ENCODE results near the gene ABHD3. TPM values are rescaled to one million over a fixed set of nuclear protein-coding genes. Genes with fewer than 3 reads are reported as not detected.
"Not testable (repeated sequence)": the region's sequence is repeated elsewhere in the genome, so short reads cannot be mapped to it uniquely, and the experiment has no call there.

The ABHD3 gene
- total RNA-seq, 4 donors from 2014 or later = 3.8 to 4.5 (median 4.2) TPM

DNA sequence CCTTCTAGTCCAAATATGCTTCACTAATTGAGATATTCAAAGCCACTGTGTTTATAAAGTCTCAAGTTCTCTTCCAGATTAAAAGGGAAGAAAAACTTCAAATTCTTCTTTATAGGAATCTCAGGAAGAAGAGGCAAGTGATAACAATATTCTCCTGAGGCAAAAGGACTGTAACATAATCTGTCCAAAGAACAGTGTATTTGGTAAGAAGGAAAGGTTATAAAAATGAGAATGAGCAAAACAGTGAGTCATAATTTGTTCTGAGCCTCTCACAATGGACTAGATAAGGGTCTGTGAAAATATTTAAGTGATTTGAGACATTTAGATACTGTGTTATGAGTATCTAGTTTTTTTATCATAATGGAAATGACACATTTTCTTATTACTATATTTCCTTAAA, 48.2 kb downstream of the ABHD3 start:
- H3K4me1 ChIP-seq = no peaks in the 10 kb centered on the region
- H3K27ac ChIP-seq = no peak overlapping the region
- H3K4me3 ChIP-seq = no peak overlapping the region
- in situ Hi-C loops (cut with MboI; ENCODE audit: low sequenced_read_pairs in 4 of 4) = no loop called here
- DNase-seq = no peak
- no peaks in the 10 kb centered on the region for H3K27me3 ChIP-seq
- H3K36me3 ChIP-seq = peaks cover 0 to 22% of the 10 kb centered on the region in 2 donors
- no peaks in the 10 kb centered on the region for H3K9me3 ChIP-seq
- ATAC-seq = no peak
- TF ChIP-seq POLR2A (IDR thresholded peaks at IDR 0.05) = no peak
- TF ChIP-seq, protein P1, sequence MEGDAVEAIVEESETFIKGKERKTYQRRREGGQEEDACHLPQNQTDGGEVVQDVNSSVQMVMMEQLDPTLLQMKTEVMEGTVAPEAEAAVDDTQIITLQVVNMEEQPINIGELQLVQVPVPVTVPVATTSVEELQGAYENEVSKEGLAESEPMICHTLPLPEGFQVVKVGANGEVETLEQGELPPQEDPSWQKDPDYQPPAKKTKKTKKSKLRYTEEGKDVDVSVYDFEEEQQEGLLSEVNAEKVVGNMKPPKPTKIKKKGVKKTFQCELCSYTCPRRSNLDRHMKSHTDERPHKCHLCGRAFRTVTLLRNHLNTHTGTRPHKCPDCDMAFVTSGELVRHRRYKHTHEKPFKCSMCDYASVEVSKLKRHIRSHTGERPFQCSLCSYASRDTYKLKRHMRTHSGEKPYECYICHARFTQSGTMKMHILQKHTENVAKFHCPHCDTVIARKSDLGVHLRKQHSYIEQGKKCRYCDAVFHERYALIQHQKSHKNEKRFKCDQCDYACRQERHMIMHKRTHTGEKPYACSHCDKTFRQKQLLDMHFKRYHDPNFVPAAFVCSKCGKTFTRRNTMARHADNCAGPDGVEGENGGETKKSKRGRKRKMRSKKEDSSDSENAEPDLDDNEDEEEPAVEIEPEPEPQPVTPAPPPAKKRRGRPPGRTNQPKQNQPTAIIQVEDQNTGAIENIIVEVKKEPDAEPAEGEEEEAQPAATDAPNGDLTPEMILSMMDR (IDR thresholded peaks at IDR 0.05 in 4 of 5, conservative IDR thresholded peaks at IDR 0.05 in 1 of 5) = no peak
- intact Hi-C loops (cut with DNase I; ENCODE audit: low total_unique reads) = no loop called here

DNA sequence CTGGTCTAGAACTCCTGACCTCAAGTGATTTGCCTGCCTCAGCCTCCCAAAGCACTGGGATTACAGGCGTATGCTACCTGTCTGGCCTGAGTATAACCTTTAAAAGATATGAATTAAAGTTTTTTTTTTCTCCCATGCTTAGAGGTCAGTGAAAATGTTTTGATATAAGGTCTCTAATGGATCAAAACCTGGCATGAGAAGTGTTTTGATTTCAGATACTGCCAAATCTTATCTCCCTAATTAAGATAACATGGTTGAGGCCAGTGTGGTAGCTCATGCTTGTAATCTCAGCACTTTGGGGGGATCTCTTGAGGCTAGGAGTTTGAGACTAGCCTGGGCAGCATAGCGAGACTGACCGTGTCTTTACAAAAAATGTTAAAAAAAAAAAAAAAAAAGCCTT, 51.2 kb downstream of the ABHD3 start:
- intact Hi-C loops (cut with DNase I; ENCODE audit: low total_unique reads) (no loop called here), in situ Hi-C loops (cut with MboI; ENCODE audit: low sequenced_read_pairs in 4 of 4) (no loop called here)
- TF ChIP-seq, protein P1 (IDR thresholded peaks at IDR 0.05 in 4 of 5, conservative IDR thresholded peaks at IDR 0.05 in 1 of 5) = no peak
- TF ChIP-seq POLR2A (IDR thresholded peaks at IDR 0.05) = no peak
- H3K4me1 ChIP-seq = no peaks in the 10 kb centered on the region
- H3K36me3 ChIP-seq = peaks cover 0 to 21% of the 10 kb centered on the region in 2 donors
- no peaks in the 10 kb centered on the region for H3K27me3 ChIP-seq
- DNase-seq (no peak), ATAC-seq (no peak)
- H3K4me3 ChIP-seq = no peak overlapping the region
- H3K27ac ChIP-seq = no peak overlapping the region
- H3K9me3 ChIP-seq = no peaks in the 10 kb centered on the region

DNA sequence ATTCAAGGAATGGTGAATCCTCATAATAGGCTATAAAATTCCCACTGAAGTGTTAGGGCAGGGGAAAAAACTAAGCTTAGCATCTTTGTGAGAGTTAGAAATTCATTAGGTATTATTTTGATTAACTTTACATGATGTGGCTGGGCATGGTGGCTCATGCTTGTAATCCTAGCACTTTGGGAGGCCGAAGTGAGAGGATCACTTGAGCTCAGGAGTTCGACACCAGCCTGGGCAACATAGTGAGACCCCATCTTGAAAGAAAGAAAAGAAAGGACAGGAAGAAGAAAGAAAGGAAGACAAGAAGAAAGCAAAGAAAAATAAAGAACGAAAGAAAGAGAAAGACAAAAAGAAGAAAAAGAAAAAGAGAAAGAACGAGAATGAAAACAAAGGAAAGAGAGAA, 52.5 kb downstream of the ABHD3 start:
- H3K36me3 ChIP-seq = peaks cover 0 to 9% of the 10 kb centered on the region in 2 donors
- no peak overlapping the region for H3K4me3 ChIP-seq
- intact Hi-C loops (cut with DNase I; ENCODE audit: low total_unique reads) (no loop called here), in situ Hi-C loops (cut with MboI; ENCODE audit: low sequenced_read_pairs in 4 of 4) (no loop called here)
- H3K27ac ChIP-seq = no peak overlapping the region
- TF ChIP-seq POLR2A (IDR thresholded peaks at IDR 0.05) = no peak
- TF ChIP-seq, protein P1 (IDR thresholded peaks at IDR 0.05 in 4 of 5, conservative IDR thresholded peaks at IDR 0.05 in 1 of 5) = no peak
- no peaks in the 10 kb centered on the region for H3K9me3 ChIP-seq
- no peak for DNase-seq
- H3K27me3 ChIP-seq = no peaks in the 10 kb centered on the region
- no peaks in the 10 kb centered on the region for H3K4me1 ChIP-seq
- no peak for ATAC-seq

DNA sequence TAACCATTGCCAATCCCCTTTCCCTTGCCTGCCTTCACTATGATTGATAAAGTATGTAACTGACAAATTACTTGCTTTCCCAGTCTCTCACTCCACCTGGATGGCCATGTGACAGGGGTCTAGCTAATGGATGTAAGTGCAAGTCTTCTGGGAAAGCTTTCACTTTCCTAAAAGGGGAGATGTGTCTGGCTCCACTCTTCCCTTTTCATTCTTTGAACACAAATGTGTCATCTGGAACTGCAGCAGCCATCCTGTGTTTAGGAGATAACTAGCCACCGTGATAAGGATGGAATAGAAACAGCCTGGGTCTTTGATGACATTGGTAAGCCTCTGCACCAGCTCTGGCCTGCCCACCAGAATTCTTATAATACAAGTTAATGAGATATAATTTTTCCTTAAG, 54.3 kb downstream of the ABHD3 start:
- no peaks in the 10 kb centered on the region for H3K27me3 ChIP-seq
- in situ Hi-C loops (cut with MboI; ENCODE audit: low sequenced_read_pairs in 4 of 4) = no loop called here
- DNase-seq = no peak
- H3K4me3 ChIP-seq = no peak overlapping the region
- ATAC-seq = no peak
- TF ChIP-seq, protein P1 (IDR thresholded peaks at IDR 0.05 in 4 of 5, conservative IDR thresholded peaks at IDR 0.05 in 1 of 5) = no peak
- TF ChIP-seq POLR2A (IDR thresholded peaks at IDR 0.05) = no peak
- H3K4me1 ChIP-seq = no peaks in the 10 kb centered on the region
- no peaks in the 10 kb centered on the region for H3K9me3 ChIP-seq
- H3K27ac ChIP-seq = no peak overlapping the region
- H3K36me3 ChIP-seq = no peaks in the 10 kb centered on the region
- intact Hi-C loops (cut with DNase I; ENCODE audit: low total_unique reads) = no loop called here

DNA sequence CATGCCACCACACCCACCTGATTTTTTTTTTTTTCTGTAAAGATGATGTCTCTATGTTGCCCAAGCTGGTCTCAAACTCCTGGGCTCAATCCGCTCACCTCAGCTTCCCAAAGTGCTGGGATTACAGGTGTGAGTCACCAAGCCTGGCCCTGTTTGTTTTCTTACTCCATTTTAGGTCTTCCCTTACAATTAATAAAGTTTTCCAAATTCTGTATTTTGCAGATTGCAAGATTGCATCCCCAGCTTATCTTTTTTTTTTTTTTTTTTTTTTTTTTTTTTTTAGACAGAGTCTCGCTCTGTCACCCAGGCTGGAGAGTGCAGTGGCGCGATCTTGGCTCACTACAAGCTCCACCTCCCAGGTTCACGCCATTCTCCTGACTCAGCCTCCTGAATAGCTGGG, 64.2 kb downstream of the ABHD3 start:
- H3K4me1 ChIP-seq; DNase-seq; H3K36me3 ChIP-seq; in situ Hi-C loops (cut with MboI; ENCODE audit: low sequenced_read_pairs in 4 of 4); H3K27ac ChIP-seq; H3K4me3 ChIP-seq; ATAC-seq; H3K9me3 ChIP-seq; H3K27me3 ChIP-seq; intact Hi-C loops (cut with DNase I; ENCODE audit: low total_unique reads): not testable (repeated sequence)

Data from gastrocnemius medialis (tissue), 4 donors.